C4-2B (cell line): Measurements from ENCODE around the gene GPR26.

Experiments
- H3K27ac ChIP-seq: fragments of 450-650 bp; 2 replicates; pipeline ENCODE4 v1.5.1; 2017
- CTCF ChIP-seq: fragments of 450-650 bp; conservative IDR thresholded peaks from 2 replicates; pipeline ENCODE4 v1.5.1; 2017; ENCODE audit warnings: mild to moderate bottlenecking
- ZFX ChIP-seq: fragments of 450-650 bp; IDR thresholded peaks from 2 replicates; pipeline ENCODE4 v1.6.1; 2017

GPR26 gene

GRCh38 chr10:123666318-123667236, at the start of gene GPR26:
GPR26 (plus strand) TSS chr10:123666355; CDS start chr10:123666408, 53 bp downstream.
- TF ChIP-seq CTCF (no peak), ZFX (0 out of 2 replicates have a peak, but pooled peaks have one; percentile 9)
- no peak within 1 kb of the TSS for H3K27ac ChIP-seq

- H3K27ac ChIP-seq, result no peak overlapping the region
- TF ChIP-seq CTCF, result no peak
- TF ChIP-seq ZFX, result no peak
Measured at GRCh38 chr10:123618224-123618623, 47.9 kb upstream of the GPR26 start.

- no peak for TF ChIP-seq ZFX
- no peak for TF ChIP-seq CTCF
- no peak overlapping the region for H3K27ac ChIP-seq
Measured at GRCh38 chr10:123619067-123619855, 46.9 kb upstream of the GPR26 start.

GRCh38 chr10:123620621-123621020, 45.5 kb upstream of the GPR26 start:
- no peak overlapping the region for H3K27ac ChIP-seq
- TF ChIP-seq CTCF, result no peak
- no peak for TF ChIP-seq ZFX

- no peak for TF ChIP-seq CTCF
- TF ChIP-seq ZFX, result no peak
- no peak overlapping the region for H3K27ac ChIP-seq
Measured at GRCh38 chr10:123621492-123621891, 44.7 kb upstream of the GPR26 start.

- TF ChIP-seq CTCF (no peak), ZFX (no peak)
- H3K27ac ChIP-seq, result no peak overlapping the region
Measured at GRCh38 chr10:123621916-123622315, 44.2 kb upstream of the GPR26 start.

GRCh38 chr10:123622381-123622780, 43.8 kb upstream of the GPR26 start:
- TF ChIP-seq CTCF, result no peak
- TF ChIP-seq ZFX, result no peak

More at GRCh38 chr10:123622381-123622780, 43.8 kb upstream of the GPR26 start:
- H3K27ac ChIP-seq, result no peak overlapping the region
